ENCODE data around the gene UBA52. TPM values are rescaled to one million over a fixed set of nuclear protein-coding genes. Genes with fewer than 3 reads are reported as not detected.
"Not testable (repeated sequence)": the region's sequence is repeated elsewhere in the genome, so short reads cannot be mapped to it uniquely, and the experiment has no call there.

The UBA52 gene
- total RNA-seq, 1 experiment from 2014 or later = 1,361 TPM

DNA sequence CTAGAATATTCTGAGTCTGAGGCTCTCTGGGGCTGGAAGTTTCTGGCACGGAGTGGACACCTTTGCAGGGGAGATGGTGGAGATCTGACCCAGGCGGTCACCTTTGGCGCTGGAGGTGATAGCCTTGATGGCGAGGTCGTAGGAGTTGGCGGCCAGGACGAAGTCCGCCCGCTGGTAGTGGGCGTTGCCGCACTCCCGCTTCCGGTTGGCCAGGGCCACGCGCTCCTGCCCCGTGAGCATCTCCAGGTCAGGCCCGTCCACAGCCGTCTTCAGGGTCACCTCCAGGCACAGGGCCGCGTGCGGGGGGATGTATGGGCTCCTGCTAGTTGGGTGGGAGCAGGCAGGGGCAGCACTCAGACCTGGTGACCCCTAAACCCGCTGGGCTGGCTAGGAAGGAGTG, 33.5 kb upstream of the UBA52 start (continued):
- TF ChIP-seq AR (CRISPR knock-in tag; IDR thresholded peaks at IDR 0.05) = no peak

- Mint-ChIP-seq H3K36me3 (peaks cover 47% of the 10 kb centered on the region), H3K4me3 (no peak overlapping the region), H3K9me3 (no peaks in the 10 kb centered on the region), H3K27ac (no peak overlapping the region), H3K27me3 (ENCODE audit: low read depth) (no peaks in the 10 kb centered on the region), H3K4me1 (peaks cover 13% of the 10 kb centered on the region)
- TF ChIP-seq SMAD4 (CRISPR knock-in tag; IDR thresholded peaks at IDR 0.05) (no peak), FOXK1 (CRISPR knock-in tag; IDR thresholded peaks at IDR 0.05) (no peak), PRRX2 (CRISPR knock-in tag; IDR thresholded peaks at IDR 0.05) (no peak), EMX1 (CRISPR knock-in tag; IDR thresholded peaks at IDR 0.05) (no peak), CDX4 (CRISPR knock-in tag; IDR thresholded peaks at IDR 0.05; ENCODE audit: borderline replicate concordance) (no peak), GRHL2 (CRISPR knock-in tag; IDR thresholded peaks at IDR 0.05; ENCODE audit: insufficient replicate concordance, severe bottlenecking) (no peak), TEAD4 (CRISPR knock-in tag; IDR thresholded peaks at IDR 0.05) (no peak), TEAD1 (CRISPR knock-in tag; IDR thresholded peaks at IDR 0.05) (no peak), NFE2L1 (CRISPR knock-in tag; IDR thresholded peaks at IDR 0.05) (no peak)
- TF ChIP-seq, protein P1, sequence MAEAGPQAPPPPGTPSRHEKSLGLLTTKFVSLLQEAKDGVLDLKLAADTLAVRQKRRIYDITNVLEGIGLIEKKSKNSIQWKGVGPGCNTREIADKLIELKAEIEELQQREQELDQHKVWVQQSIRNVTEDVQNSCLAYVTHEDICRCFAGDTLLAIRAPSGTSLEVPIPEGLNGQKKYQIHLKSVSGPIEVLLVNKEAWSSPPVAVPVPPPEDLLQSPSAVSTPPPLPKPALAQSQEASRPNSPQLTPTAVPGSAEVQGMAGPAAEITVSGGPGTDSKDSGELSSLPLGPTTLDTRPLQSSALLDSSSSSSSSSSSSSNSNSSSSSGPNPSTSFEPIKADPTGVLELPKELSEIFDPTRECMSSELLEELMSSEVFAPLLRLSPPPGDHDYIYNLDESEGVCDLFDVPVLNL (CRISPR knock-in tag; IDR thresholded peaks at IDR 0.05; ENCODE audit: borderline replicate concordance, low read depth) = no peak
- ChIA-PET POLR2A (no interaction called here), CTCF (interaction anchor here (0.6 to 1.1 kb wide), 2 partner anchors 19 to 37 kb away, joined by 4 read pairs; no protein-coding TSS in a partner anchor)
- DNase-seq (ENCODE audit: low spot score) (no peak), ATAC-seq (no peak)
Measured at GRCh38 chr19:18539372-18539771, 32.3 kb upstream of the UBA52 start.

- H3K36me3 Mint-ChIP-seq = peaks cover 44% of the 10 kb centered on the region
- POLR2A ChIA-PET; H3K27ac Mint-ChIP-seq; H3K27me3 Mint-ChIP-seq (ENCODE audit: low read depth); DNase-seq (ENCODE audit: low spot score); CTCF ChIA-PET; H3K9me3 Mint-ChIP-seq; H3K4me3 Mint-ChIP-seq; ATAC-seq: not testable (repeated sequence)
- peaks cover 16% of the 10 kb centered on the region for H3K4me1 Mint-ChIP-seq
Measured at GRCh38 chr19:18540200-18540599, 31.5 kb upstream of the UBA52 start.

GRCh38 chr19:18541258-18541991, 30.2 kb upstream of the UBA52 start:
- ATAC-seq (no peak), DNase-seq (ENCODE audit: low spot score) (no peak)
- Mint-ChIP-seq H3K9me3 (no peaks in the 10 kb centered on the region), H3K4me1 (peaks cover 16% of the 10 kb centered on the region), H3K27me3 (ENCODE audit: low read depth) (no peaks in the 10 kb centered on the region), H3K36me3 (peaks cover 34% of the 10 kb centered on the region), H3K27ac (no peak overlapping the region), H3K4me3 (no peak overlapping the region; the same call in 1 of the 2 replicates)
- ChIA-PET CTCF (interaction anchor here (1.0 to 1.1 kb wide), 2 partner anchors 21 to 30 kb away, joined by 3 to 4 read pairs; partner anchors contain the start of gene UBA52), POLR2A (interaction anchor here (1.0 kb wide), 1 partner anchor 19 kb away, joined by 3 read pairs; no protein-coding TSS in a partner anchor)
- 0 out of 2 replicates have a peak, but pooled peaks have one; percentile 72 for TF ChIP-seq ZNF121 (CRISPR knock-in tag; IDR thresholded peaks at IDR 0.05)
- no peak for TF ChIP-seq ATF1 (CRISPR knock-in tag; IDR thresholded peaks at IDR 0.05)

Data from WTC11 (cell line).